Natural killer cell (primary cell): ENCODE data around the gene ARFRP1. TPM values are rescaled to one million over a fixed set of nuclear protein-coding genes. Genes with fewer than 3 reads are reported as not detected.

Experiments
- ATAC-seq, 3 donors: fragments of 150-1000 bp in 2 of 3; fragments of 200-7000 bp in 1 of 3; cut with Tn5 transposase; 1 replicate in 1 of 3; 2 replicates in 2 of 3; pipeline ENCODE4 v1.10.0; 2021; ENCODE audit warnings: mild to moderate bottlenecking in 2 of 3, moderate library complexity in 2 of 3
- DNase-seq, 2 donors: peaks; one replicate each; pipeline versions ENCODE4 v3.0.0 to v3.0.0-alpha.2; 2013 to 2021; ENCODE audit warnings: mixed read lengths in 1 of 2
- H3K27ac ChIP-seq: one replicate; pipeline ENCODE4 v1.5.1; 2013; ENCODE audit warnings: mild to moderate bottlenecking, low read length
- H3K27me3 ChIP-seq: one replicate; pipeline ENCODE4 v1.6.1; 2013; ENCODE audit warnings: low read length; ENCODE audit not compliant: control insufficient read depth, insufficient read depth
- H3K36me3 ChIP-seq: one replicate; pipeline ENCODE4 v1.6.1; 2013; ENCODE audit warnings: low read length; ENCODE audit not compliant: control insufficient read depth, insufficient read depth
- H3K4me1 ChIP-seq: one replicate; pipeline ENCODE4 v1.6.1; 2013; ENCODE audit warnings: low read length; ENCODE audit not compliant: control insufficient read depth, insufficient read depth
- H3K4me3 ChIP-seq: one replicate; pipeline ENCODE4 v1.5.1; 2013; ENCODE audit warnings: low read length
- H3K9me3 ChIP-seq: one replicate; pipeline ENCODE4 v1.6.1; 2013; ENCODE audit warnings: low read length; ENCODE audit not compliant: control insufficient read depth, insufficient read depth
- H3K27ac Mint-ChIP-seq, 2 donors: one replicate each; pipeline ENCODE4 v1.8.0; 2022; ENCODE audit warnings: mild to moderate bottlenecking in 2 of 2, mixed read lengths in 2 of 2, moderate library complexity in 1 of 2
- H3K27me3 Mint-ChIP-seq, 2 donors: one replicate each; pipeline ENCODE4 v1.8.0; 2022; ENCODE audit warnings: low read depth in 2 of 2, mixed read lengths in 2 of 2
- H3K36me3 Mint-ChIP-seq: one replicate; pipeline ENCODE4 v1.8.0; 2022; ENCODE audit warnings: mixed read lengths
- H3K4me1 Mint-ChIP-seq, 2 donors: one replicate each; pipeline ENCODE4 v1.8.0; 2022; ENCODE audit warnings: mixed read lengths in 2 of 2
- H3K4me3 Mint-ChIP-seq: one replicate; pipeline ENCODE4 v1.8.0; 2022; ENCODE audit warnings: mild to moderate bottlenecking, moderate library complexity, mixed read lengths
- H3K9me3 Mint-ChIP-seq, 2 donors: one replicate each; pipeline ENCODE4 v1.8.0; 2022; ENCODE audit warnings: mixed read lengths in 2 of 2
- WGBS: methylation state at CpG from one replicate; pipeline ENCODE4 v1.1.7; 2013; ENCODE audit warnings: missing lambda C conversion rate; ENCODE audit not compliant: insufficient coverage; 5-methylcytosine and 5-hydroxymethylcytosine counted together
- intact Hi-C: fragments of 100-400 bp; cut with micrococcal nuclease; formaldehyde crosslinking; loops from one replicate; pipeline ENCODE4 v1.14.2; 2022
- total RNA-seq, 4 donors: library from RNA; stranded (reverse); fragments of 120-200 nt in 1 of 4; gene quantifications; one replicate each; pipeline versions ENCODE4 v1.2.3 to v1.2.4, GENCODE V29; 2013 to 2022
- TF ChIP-seq, protein P1 (sequence below): fragments of 200-600 bp; IDR thresholded peaks from one replicate; pipeline ENCODE4 v1.8.0; 2022; ENCODE audit warnings: antibody characterized with exemption

Gene ARFRP1
- total RNA-seq, 3 donors from 2014 or later (not counting 1 experiment from before 2014, with no cell fraction given): 43.9 to 55.8 (median 50.6) TPM

- peaks cover 36% of the 10 kb centered on the region for H3K4me1 ChIP-seq
- no peak for ATAC-seq
Measured at GRCh38 chr20:63700199-63701050, 7.4 kb downstream of the ARFRP1 start.

DNA sequence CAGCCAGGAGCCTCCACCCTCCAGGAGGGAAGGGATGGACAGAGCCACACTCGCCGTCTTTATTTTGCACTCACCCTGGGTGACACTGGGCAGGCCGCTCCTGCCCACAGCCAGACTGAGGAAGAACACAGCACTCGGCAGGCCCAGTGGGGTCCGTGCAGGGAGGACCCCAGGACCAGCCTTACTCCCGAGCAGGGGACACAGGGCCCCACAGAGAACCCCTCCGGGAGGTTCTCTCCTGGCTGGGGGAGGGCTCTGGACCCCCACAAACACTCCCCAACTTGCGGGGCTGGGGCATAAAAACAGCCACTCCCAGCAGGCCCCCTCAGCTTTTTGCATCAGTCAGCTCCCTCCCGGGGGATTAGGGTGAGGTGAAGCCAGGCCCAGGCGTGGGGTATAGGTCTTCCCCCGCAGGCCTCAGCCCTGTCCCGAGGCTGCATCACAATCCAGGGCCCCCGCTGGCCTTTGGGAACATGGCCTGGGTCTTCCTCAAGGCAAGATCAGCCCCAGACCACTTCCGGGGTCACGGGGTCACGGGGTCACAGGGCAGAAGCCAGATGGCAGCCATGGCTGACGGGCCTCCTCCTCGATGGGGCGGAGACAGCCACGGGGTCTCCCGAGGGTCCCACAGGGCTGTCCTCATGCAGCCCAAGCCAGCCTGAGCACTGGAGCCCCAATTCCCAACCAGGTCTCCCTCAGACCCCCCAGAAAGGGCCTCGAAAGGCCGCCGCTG lies 8.1 kb downstream of the ARFRP1 start:
- Mint-ChIP-seq H3K36me3 (no peaks in the 10 kb centered on the region), H3K4me3 (no peak overlapping the region), H3K27ac (no peak overlapping the region), H3K4me1 (peaks cover 0 to 24% of the 10 kb centered on the region in 2 donors), H3K27me3 (no peaks in the 10 kb centered on the region), H3K9me3 (no peaks in the 10 kb centered on the region)
- no peak overlapping the region for H3K27ac ChIP-seq
- WGBS: 92% methylated on average over 23 of the region's 24 CpGs
- TF ChIP-seq, protein P1, sequence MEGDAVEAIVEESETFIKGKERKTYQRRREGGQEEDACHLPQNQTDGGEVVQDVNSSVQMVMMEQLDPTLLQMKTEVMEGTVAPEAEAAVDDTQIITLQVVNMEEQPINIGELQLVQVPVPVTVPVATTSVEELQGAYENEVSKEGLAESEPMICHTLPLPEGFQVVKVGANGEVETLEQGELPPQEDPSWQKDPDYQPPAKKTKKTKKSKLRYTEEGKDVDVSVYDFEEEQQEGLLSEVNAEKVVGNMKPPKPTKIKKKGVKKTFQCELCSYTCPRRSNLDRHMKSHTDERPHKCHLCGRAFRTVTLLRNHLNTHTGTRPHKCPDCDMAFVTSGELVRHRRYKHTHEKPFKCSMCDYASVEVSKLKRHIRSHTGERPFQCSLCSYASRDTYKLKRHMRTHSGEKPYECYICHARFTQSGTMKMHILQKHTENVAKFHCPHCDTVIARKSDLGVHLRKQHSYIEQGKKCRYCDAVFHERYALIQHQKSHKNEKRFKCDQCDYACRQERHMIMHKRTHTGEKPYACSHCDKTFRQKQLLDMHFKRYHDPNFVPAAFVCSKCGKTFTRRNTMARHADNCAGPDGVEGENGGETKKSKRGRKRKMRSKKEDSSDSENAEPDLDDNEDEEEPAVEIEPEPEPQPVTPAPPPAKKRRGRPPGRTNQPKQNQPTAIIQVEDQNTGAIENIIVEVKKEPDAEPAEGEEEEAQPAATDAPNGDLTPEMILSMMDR: no peak
- H3K9me3 ChIP-seq: no peaks in the 10 kb centered on the region
- ATAC-seq: no peak
- DNase-seq: no peak
- H3K27me3 ChIP-seq: no peaks in the 10 kb centered on the region
- peaks cover 37% of the 10 kb centered on the region for H3K4me1 ChIP-seq
- no peak overlapping the region for H3K4me3 ChIP-seq
- intact Hi-C loops: no loop called here
- peaks cover 11% of the 10 kb centered on the region for H3K36me3 ChIP-seq

More at GRCh38 chr20:63700199-63701050, 7.4 kb downstream of the ARFRP1 start:
- H3K4me1 Mint-ChIP-seq: peaks cover 0 to 24% of the 10 kb centered on the region in 2 donors
- no peak for DNase-seq
- no peak overlapping the region for H3K27ac ChIP-seq
- H3K36me3 ChIP-seq: peaks cover 18% of the 10 kb centered on the region
- WGBS: 95% methylated on average over 40 of the region's 43 CpGs
- TF ChIP-seq, protein P1: no peak
- H3K9me3 Mint-ChIP-seq: no peaks in the 10 kb centered on the region
- H3K27ac Mint-ChIP-seq: no peak overlapping the region
- H3K27me3 Mint-ChIP-seq: no peaks in the 10 kb centered on the region
- no peak overlapping the region for H3K4me3 ChIP-seq
- H3K27me3 ChIP-seq: no peaks in the 10 kb centered on the region
- no peak overlapping the region for H3K4me3 Mint-ChIP-seq
- no peaks in the 10 kb centered on the region for H3K36me3 Mint-ChIP-seq
- H3K9me3 ChIP-seq: no peaks in the 10 kb centered on the region
- intact Hi-C loops: no loop called here

DNA sequence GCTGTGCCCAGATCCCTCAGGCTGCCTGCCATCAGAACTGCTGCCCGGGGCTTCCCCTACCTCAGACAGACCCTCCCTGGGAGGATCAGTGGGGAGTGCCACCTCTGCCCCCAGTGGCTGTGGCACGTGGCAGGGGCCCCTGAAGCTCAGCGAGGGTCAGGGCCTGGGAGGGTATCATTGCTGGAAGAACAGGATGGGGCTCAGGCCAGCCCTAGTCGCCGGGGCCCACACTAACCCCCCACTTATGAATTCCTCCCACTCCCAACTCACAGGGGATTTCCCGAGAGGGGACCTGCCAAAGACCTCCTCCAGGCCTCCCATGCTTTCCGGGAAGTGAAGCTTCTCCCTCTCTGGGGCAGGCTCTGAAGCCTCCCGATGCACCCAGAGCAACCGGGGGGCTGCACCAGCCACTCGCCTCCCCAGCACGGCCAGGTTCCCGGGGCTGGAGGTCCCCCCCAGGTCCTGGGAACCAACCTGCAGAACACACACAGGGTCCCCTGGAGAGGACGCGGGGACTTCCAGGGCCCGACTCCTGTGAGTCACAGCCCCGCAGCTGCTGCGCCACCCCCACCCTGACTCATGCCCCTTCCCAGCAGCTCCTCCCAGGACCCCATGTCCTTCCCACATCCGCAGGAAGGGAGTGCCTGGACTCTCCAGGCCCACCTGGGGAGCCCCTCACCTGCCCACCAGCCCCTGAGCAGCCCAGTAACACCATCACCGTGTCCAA lies 8.9 kb downstream of the ARFRP1 start:
- Histone ChIP-seq H3K27ac (no peak overlapping the region), H3K27me3 (no peaks in the 10 kb centered on the region), H3K9me3 (no peaks in the 10 kb centered on the region), H3K36me3 (peaks cover 8% of the 10 kb centered on the region), H3K4me1 (peaks cover 44% of the 10 kb centered on the region), H3K4me3 (no peak overlapping the region)
- Mint-ChIP-seq H3K4me3 (no peak overlapping the region), H3K4me1 (peaks cover 0 to 29% of the 10 kb centered on the region in 2 donors), H3K27me3 (no peaks in the 10 kb centered on the region), H3K27ac (no peak overlapping the region), H3K9me3 (no peaks in the 10 kb centered on the region), H3K36me3 (no peaks in the 10 kb centered on the region)
- ATAC-seq (no peak), DNase-seq (no peak)
- intact Hi-C loops: no loop called here
- TF ChIP-seq, protein P1: no peak
- 77% methylated on average over 19 of the region's 19 CpGs for WGBS
